Measurements from ENCODE around the gene NAMPT.

GRCh38 chr7:106283501-106283830 is 1.3 kb downstream of the NAMPT start:
- no peak for TF ChIP-seq POLR2A (IDR thresholded peaks at IDR 0.05)
- TF ChIP-seq CTCF (IDR thresholded peaks at IDR 0.05) = no peak

Measured in right lobe of liver (tissue), 4 donors.